Endometrium (tissue), 2 donors: ENCODE measurements around the gene ZFR2.

Experiments used
- FAIRE-seq: peaks from 2 replicates; lab custom pipeline; 2012; peaks lifted over from hg19 to GRCh38; lab: Jason Lieb, UNC
- donor health status: control.
- donor health status: control.

ZFR2 gene

GRCh38 chr19:3785938-3786824 is 82.7 kb downstream of the ZFR2 start, which contains the start of gene MATK:
Gene MATK, minus strand, starts transcription at chr19:3786381. Its CDS starts 1,246 bp downstream, at chr19:3785135.
- FAIRE-seq: no peak

- FAIRE-seq: no peak
Observed at GRCh38 chr19:3785451-3785937, 83.3 kb downstream of the ZFR2 start.

GRCh38 chr19:3784607-3785450 is 84.0 kb downstream of the ZFR2 start:
- no peak for FAIRE-seq

GRCh38 chr19:3783660-3784584 is 84.9 kb downstream of the ZFR2 start:
- FAIRE-seq: no peak

GRCh38 chr19:3782903-3783302 is 85.9 kb downstream of the ZFR2 start:
- no peak for FAIRE-seq

GRCh38 chr19:3782330-3782729 is 86.5 kb downstream of the ZFR2 start:
- FAIRE-seq: no peak

GRCh38 chr19:3781603-3782002 is 87.2 kb downstream of the ZFR2 start:
- FAIRE-seq: no peak

GRCh38 chr19:3780786-3781304 is 88.0 kb downstream of the ZFR2 start:
- no peak for FAIRE-seq

GRCh38 chr19:3778899-3779723 is 89.7 kb downstream of the ZFR2 start:
- no peak for FAIRE-seq

GRCh38 chr19:3778104-3778867 is 90.6 kb downstream of the ZFR2 start:
- FAIRE-seq: no peak

GRCh38 chr19:3776479-3777040 is 92.3 kb downstream of the ZFR2 start:
- FAIRE-seq: no peak

GRCh38 chr19:3775831-3776230 is 93.0 kb downstream of the ZFR2 start:
- FAIRE-seq: no peak

GRCh38 chr19:3775374-3775711 is 93.5 kb downstream of the ZFR2 start:
- no peak for FAIRE-seq

GRCh38 chr19:3774621-3775373 is 94.0 kb downstream of the ZFR2 start:
- no peak for FAIRE-seq

- FAIRE-seq: no peak
Observed at GRCh38 chr19:3773814-3774515, 94.9 kb downstream of the ZFR2 start.

GRCh38 chr19:3771906-3772455 is 96.9 kb downstream of the ZFR2 start, which contains the start of gene RAX2:
Gene RAX2, minus strand, starts transcription at chr19:3772228. Its CDS starts 486 bp downstream, at chr19:3771742.
- FAIRE-seq: no peak

- FAIRE-seq: no peak
Observed at GRCh38 chr19:3771000-3771905, 97.6 kb downstream of the ZFR2 start.
